GM21528 (cell line): ENCODE measurements around the gene UCN.
"Not testable (repeated sequence)": the region's sequence is repeated elsewhere in the genome, so short reads cannot be mapped to it uniquely, and the experiment has no call there.

Experiments
- ATAC-seq: cut with Tn5 transposase; IDR thresholded peaks from one replicate; pipeline ENCODE4 v1.9.1; 2021; ENCODE audit warnings: mild to moderate bottlenecking, moderate library complexity; ENCODE audit not compliant: unreplicated experiment, low FRiP score

The UCN gene

DNA sequence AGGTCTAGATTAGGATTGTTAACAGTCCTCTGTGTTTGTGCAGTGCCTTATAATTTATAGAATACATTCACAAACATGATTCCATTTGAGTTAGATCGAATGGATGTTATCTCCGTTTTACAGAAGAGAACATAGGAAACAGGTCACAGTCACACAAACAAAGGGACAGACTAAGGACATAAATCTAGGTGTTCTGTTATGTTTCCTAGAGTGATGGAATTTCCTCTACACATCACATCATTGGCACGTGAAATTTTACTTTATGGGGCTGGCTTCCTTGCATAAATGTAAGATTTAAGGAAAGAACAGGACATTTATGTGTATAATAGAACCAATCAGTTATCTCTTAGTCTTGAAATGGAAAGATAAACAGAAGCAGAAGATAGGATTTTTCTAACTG lies 19.6 kb downstream of the UCN start:
- ATAC-seq: no peak

GRCh38 chr2:27285481-27285880 lies 22.8 kb downstream of the UCN start:
- no peak for ATAC-seq

GRCh38 chr2:27284996-27285395 lies 23.2 kb downstream of the UCN start:
- ATAC-seq: no peak

DNA sequence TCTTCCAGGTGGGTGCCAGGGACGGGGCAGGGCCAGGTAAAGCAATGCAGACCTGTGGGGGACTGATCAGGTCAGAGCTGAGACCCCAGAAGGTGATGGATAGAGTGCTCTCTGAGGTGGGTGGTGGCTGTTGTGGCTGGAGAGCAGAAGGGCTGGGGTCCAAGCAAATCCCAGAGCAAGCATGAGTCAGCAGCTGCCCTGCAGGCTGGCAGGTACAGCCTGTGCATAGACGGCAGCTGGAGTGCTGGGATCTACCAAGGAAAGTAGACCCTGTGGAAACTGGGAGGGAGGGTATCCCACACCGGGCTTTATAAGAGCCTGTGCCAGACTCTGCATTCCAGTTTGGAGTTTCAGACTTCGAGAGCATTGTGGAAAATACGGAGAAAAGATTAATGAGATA lies 25.4 kb downstream of the UCN start:
- ATAC-seq: no peak

- no peak for ATAC-seq
Observed at GRCh38 chr2:27281855-27282559, 26.2 kb downstream of the UCN start, which contains the start of gene TRIM54. TSS of gene TRIM54 (plus strand) at chr2:27282429. CDS start at chr2:27282732, 303 bp downstream.

DNA sequence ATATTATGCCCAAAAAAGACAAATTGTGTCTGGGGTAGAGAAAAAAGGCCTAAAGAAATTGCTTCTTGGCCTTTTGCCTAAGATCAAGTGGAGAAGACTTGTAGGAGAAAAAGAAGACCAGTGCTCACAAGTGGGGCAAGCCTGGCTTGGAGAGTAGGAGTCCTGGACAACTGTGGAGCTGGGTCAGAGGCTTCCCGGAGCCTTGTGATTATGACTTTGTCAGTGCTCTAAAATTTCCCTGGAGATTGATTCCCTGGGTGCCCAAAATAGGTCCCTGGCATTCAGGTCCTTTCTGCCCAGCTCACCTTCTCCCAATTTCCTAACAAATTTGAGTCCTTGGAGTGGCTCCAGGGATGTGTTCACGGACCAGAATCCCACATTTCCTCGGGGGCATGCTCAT lies 26.8 kb downstream of the UCN start:
- ATAC-seq: no peak

GRCh38 chr2:27280826-27281225 lies 27.4 kb downstream of the UCN start:
- no peak for ATAC-seq

DNA sequence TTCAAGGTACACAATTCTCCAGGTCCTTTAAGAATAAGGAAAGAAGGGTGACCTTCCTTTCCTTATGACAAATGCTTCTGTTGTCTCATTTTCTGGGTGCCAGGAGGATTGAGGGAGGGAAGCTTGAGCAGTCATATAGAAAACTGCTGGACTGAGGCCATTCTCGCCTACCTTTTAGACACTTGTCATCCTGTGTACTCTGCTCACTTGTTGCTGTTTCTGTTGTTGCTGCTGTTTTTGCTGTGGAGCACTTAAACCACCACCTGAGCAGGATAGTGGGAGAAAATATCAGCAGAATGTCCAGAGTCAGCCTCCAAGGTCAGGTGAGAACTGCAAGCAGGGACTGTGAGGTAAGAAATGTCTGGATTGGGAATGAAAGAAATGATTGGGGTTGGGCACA lies 30.2 kb downstream of the UCN start:
- no peak for ATAC-seq

- ATAC-seq: no peak
Observed at GRCh38 chr2:27275211-27276150, 32.8 kb downstream of the UCN start, which contains the start of gene DNAJC5G. TSS of gene DNAJC5G (plus strand) at chr2:27275433. CDS start at chr2:27276729, 1,296 bp downstream.

DNA sequence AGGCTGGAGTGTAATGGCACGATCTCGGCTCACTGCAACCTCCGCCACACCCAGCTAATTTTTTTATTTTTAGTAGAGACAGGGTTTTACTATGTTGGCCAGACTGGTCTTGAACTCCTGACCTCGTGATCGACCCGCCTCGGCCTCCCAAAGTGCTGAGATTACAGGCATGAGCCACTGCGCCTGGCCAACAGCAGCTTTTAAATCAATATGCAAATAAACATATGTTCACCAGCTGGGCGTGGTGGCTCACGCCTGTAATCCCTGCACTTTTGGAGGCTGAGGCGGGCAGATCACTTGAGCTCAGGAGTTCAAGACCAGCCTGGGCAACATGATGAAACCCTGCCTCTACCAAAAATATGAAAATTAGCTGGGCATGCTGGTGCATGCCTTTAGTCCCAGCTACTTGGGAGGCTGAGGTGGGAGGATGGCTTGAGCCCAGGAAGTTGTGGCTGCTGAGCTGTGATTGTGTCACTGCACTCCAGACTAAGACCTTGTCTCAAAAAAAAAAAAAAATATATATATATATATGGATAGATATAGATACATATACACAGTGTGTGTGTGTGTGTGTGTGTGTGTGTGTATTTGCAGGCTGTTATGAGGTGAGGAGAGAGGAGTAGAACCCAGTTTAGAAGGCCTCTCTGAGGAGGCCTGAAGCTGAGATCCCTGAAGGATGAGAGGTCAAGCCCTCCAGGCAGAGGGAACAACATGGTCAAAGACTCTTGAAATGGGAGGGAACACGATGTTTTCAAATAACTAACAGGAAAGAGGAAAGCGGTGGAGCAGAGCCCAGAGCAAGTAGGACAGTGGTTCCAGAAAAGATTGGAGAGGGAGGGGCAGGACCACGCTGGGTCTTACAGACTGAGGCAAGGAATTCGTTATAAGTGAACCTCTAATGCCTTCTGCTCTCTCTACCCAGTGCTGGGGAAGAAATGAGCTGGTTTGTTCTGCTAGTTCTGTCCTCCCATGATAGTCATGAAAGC lies 35.4 kb downstream of the UCN start:
- ATAC-seq: not testable (repeated sequence)

DNA sequence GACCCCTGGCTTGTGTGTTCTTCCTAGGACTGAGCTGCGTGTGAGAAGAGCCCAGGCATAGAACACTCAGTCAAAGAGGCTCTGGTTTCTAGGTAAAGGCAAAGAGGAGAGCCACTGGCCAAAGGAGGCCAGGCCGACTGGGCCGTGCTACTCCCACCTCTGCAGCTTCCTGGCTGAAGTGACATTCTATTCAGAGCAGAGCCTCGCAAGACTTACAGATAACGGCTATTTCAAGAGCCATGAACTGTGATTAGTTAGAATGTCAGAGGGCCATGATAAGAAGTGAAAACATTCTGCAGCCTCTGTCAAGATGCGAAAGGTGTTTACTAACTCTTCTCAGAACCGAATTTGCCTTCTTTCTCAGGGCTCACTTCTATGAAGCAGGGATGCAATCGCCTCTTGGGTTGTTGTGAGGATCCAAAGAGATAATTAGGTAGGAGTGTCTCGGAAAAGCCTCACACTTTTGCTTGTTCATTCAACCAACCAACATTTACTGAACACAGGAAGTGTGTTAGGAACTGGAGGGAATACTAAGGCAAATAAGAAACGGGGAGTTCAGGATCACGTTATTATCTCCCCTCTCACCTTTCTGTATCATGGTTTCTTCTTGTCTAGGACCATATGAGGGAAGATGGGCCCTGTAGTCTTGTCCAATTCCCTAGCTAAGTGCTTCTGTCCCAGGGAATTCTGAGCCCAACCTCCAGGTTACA lies 36.5 kb downstream of the UCN start:
- no peak for ATAC-seq

GRCh38 chr2:27270670-27271069 lies 37.6 kb downstream of the UCN start:
- ATAC-seq: no peak

DNA sequence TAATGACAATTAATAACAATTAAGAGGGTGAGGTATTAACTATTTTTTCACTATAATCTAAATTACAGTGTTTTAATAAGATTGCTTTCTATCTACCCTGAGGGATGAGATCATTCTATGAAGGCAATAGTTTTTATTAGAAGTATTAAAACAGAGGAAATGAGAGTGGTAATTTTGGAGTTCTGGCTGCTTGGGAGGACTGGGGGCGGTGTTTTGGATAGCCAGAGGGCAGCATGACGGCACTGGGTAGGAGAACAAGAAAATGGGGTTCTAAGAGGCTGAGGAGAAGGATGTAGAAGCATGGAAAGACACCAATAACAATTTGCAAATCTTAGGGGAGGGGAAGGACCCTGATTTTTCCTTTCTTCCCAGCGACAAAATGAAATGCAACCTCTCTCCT lies 38.1 kb downstream of the UCN start:
- no peak for ATAC-seq

DNA sequence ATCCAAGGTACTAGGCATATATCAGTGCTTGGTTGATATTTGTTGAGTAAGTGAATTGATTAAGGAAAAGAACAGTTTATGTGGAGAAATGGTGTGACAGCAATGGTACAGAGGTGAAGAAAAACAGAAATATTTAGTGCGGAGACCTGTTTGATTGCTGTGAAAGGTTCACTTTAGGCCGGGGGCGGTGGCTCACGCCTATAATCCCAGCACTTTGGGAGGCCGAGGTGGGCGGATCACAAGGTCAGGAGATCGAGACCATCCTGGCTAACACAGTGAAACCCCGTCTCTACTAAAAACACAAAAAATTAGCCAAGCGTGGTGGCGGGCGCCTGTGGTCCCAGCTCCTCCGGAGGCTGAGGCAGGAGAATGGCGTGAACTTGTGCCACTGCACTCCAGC lies 39.9 kb downstream of the UCN start:
- ATAC-seq: not testable (repeated sequence)

DNA sequence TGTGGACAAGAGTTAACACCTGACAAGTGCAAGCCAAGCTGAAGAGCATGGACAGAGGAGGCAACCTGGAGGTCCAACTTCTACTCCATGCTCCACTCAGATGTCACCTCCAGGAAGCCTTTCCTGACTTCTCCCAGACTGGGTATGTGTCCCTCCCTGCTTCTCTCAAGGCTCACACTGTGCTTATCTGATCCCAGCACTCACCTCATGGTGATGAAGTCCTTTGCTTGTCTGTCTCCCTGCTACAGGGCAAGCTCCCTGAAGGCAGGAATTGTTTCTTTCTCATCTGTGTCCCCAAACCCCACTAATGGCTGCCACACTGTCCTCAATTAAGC lies 42.7 kb downstream of the UCN start:
- ATAC-seq: no peak

- no peak for ATAC-seq
Observed at GRCh38 chr2:27264753-27265535, 43.3 kb downstream of the UCN start.

GRCh38 chr2:27264253-27264752 lies 43.9 kb downstream of the UCN start:
- ATAC-seq: no peak

- ATAC-seq: no peak
Observed at GRCh38 chr2:27263287-27264252, 44.7 kb downstream of the UCN start.
